HepG2 (cell line): ENCODE measurements around the gene TSPAN3. TPM values are rescaled to one million over a fixed set of nuclear protein-coding genes. Genes with fewer than 3 reads are reported as not detected.

ENCODE experiments used
- FOXJ3 ChIP-seq: sonication (generic); formaldehyde crosslinking; IDR thresholded peaks from 2 replicates; pipeline ENCODE4 v1.4.0; 2020; ENCODE audit warnings: missing genetic modification reagents, mild to moderate bottlenecking, borderline replicate concordance
- HNF4G ChIP-seq, 2 experiments: sonication (generic) in 1 of 2; formaldehyde crosslinking in 1 of 2; IDR thresholded peaks; 2 replicates each; pipeline versions ENCODE4 v1.4.0 to v1.6.1; 2011 to 2020; ENCODE audit warnings: borderline replicate concordance in 2 of 2, low read depth in 2 of 2, mild to moderate bottlenecking in 2 of 2, low read length in 1 of 2, missing genetic modification reagents in 1 of 2, moderate library complexity in 1 of 2
- KAT2B ChIP-seq: fragments of 150-350 bp; IDR thresholded peaks from 2 replicates; pipeline ENCODE4 v1.6.1; 2014; ENCODE audit warnings: low read depth, low read length, borderline replicate concordance
- NFYB ChIP-seq: sonication (generic); formaldehyde crosslinking; IDR thresholded peaks from 2 replicates; pipeline ENCODE4 v1.4.0; 2020; ENCODE audit warnings: missing genetic modification reagents
- SKIL ChIP-seq: sonication (generic); formaldehyde crosslinking; IDR thresholded peaks from 2 replicates; pipeline ENCODE4 v1.8.0; 2022; ENCODE audit warnings: missing genetic modification reagents, mild to moderate bottlenecking, moderate library complexity, borderline replicate concordance
- THRA ChIP-seq: sonication (generic); formaldehyde crosslinking; IDR thresholded peaks from 2 replicates; pipeline ENCODE4 v1.4.0; 2020; ENCODE audit warnings: missing genetic modification reagents, borderline replicate concordance
- XBP1 ChIP-seq: sonication (generic); formaldehyde crosslinking; IDR thresholded peaks from 2 replicates; pipeline ENCODE4 v1.5.0; 2020; ENCODE audit warnings: missing genetic modification reagents
- ZFP62 ChIP-seq: sonication (generic); formaldehyde crosslinking; IDR thresholded peaks from 2 replicates; pipeline ENCODE4 v1.4.0; 2020; ENCODE audit warnings: missing genetic modification reagents
- ZNF138 ChIP-seq: sonication (generic); formaldehyde crosslinking; IDR thresholded peaks from 2 replicates; pipeline ENCODE4 v1.5.0; 2020; ENCODE audit warnings: mild to moderate bottlenecking, low read depth, missing genetic modification reagents
- ZNF574 ChIP-seq: sonication (generic); formaldehyde crosslinking; IDR thresholded peaks from 2 replicates; pipeline ENCODE4 v1.4.0; 2020; ENCODE audit warnings: missing genetic modification reagents
- ZNF761 ChIP-seq: sonication (generic); formaldehyde crosslinking; conservative IDR thresholded peaks from 2 replicates; pipeline ENCODE4 v1.4.0; 2020; ENCODE audit warnings: mild to moderate bottlenecking, missing genetic modification reagents
- ZNF772 ChIP-seq: sonication (generic); formaldehyde crosslinking; IDR thresholded peaks from 2 replicates; pipeline ENCODE4 v1.5.0; 2020; ENCODE audit warnings: mild to moderate bottlenecking, missing genetic modification reagents
- polyA plus RNA-seq, 8 experiments: library from polyadenylated mRNA; depleted of rRNA in 3 of 8; stranded (reverse) in 7 of 8; unstranded in 1 of 8; fragments of >200 nt; fragmentation: Illumina TruSeq in 4 of 8; extraction: Trizol in 4 of 8; gene quantifications; 2 replicates each; pipeline versions ENCODE4 v1.2.1 to v1.2.3, GENCODE V29; 2011 to 2016; ENCODE audit warnings: low read depth in 4 of 8, missing spikeins in 1 of 8, mixed read lengths in 1 of 8; ENCODE audit not compliant: insufficient read depth in 1 of 8
- total RNA-seq, 5 experiments: library from RNA; depleted of rRNA; stranded (reverse); fragments of >200 nt; fragmentation: Illumina TruSeq; extraction: Trizol; gene quantifications; 2 replicates each; pipeline ENCODE4 v1.2.3, GENCODE V29; 2016; ENCODE audit warnings: low read depth in 1 of 5
- TF ChIP-seq, protein P1 (sequence below): sonication (generic); formaldehyde crosslinking; conservative IDR thresholded peaks from 2 replicates; pipeline ENCODE4 v1.4.0; 2020; ENCODE audit warnings: missing genetic modification reagents

The TSPAN3 gene
- total and polyA plus RNA-seq, 2 of the 13 experiments (the other 11 are each of a cell fraction or from before 2014, with no cell fraction given): 167 to 170 TPM

DNA sequence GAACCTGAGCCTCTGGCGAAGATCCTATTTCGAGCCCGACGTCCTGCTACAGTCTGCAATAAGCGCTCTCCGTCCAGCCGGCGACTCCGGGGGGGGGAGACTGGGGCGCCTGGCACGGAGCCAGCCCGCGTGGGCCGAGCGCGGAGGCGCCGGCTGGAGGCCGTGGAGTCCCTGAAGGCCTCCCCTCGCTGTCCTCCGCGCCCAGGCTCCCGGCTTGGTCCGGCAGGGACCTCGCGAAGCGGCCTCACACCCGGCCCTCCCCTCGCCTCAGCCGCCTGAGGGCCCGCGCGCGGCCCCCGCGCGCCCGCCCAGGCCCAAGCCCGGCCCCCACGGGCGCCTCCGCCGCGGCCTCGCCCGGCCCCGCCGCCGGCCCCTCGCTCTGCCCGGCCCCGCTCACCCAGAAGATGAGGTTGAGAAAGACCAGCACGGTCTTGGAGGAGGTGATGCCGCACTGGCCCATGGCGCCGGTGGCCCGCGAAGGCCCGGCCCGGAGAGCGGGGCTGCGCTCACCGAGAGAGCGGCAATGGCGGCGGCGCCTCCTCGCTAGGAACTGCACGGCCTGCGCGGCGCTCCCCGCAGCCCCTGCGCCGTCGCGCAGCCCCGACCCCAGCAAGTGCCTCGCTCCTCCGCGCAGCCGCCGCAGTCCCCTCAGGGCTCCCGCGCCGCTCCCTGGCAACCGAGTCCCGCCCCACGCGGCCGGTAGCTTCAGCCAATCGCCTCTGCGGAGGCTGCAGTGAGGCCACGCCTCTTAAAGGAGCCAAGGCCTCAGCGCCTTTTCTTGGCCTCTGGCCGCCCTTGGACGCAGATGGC lies at the start of gene TSPAN3 (continued):
- TF ChIP-seq KAT2B (no peak), NFYB (CRISPR knock-in tag) (peak; percentile 79), SKIL (CRISPR knock-in tag) (no peak), THRA (no peak), ZNF138 (no peak), ZFP62 (no peak), XBP1 (CRISPR knock-in tag) (no peak), ZNF574 (peak; percentile 43), FOXJ3 (CRISPR knock-in tag) (no peak), ZNF772 (no peak), HNF4G (IDR thresholded peaks at IDR 0.05; ENCODE audit: borderline replicate concordance, low read depth, low read length) (no peak), HNF4G (CRISPR knock-in tag; IDR thresholded peaks at IDR 0.05; ENCODE audit: borderline replicate concordance, low read depth) (no peak), ZNF761 (no peak)
- TF ChIP-seq, protein P1, sequence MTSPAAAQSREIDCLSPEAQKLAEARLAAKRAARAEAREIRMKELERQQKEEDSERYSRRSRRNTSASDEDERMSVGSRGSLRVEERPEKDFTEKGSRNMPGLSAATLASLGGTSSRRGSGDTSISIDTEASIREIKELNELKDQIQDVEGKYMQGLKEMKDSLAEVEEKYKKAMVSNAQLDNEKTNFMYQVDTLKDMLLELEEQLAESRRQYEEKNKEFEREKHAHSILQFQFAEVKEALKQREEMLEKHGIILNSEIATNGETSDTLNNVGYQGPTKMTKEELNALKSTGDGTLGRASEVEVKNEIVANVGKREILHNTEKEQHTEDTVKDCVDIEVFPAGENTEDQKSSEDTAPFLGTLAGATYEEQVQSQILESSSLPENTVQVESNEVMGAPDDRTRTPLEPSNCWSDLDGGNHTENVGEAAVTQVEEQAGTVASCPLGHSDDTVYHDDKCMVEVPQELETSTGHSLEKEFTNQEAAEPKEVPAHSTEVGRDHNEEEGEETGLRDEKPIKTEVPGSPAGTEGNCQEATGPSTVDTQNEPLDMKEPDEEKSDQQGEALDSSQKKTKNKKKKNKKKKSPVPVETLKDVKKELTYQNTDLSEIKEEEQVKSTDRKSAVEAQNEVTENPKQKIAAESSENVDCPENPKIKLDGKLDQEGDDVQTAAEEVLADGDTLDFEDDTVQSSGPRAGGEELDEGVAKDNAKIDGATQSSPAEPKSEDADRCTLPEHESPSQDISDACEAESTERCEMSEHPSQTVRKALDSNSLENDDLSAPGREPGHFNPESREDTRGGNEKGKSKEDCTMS (CRISPR knock-in tag): no peak
